Measurements from ENCODE around the gene G2E3.
"Not testable (repeated sequence)": the region's sequence is repeated elsewhere in the genome, so short reads cannot be mapped to it uniquely, and the experiment has no call there.

Gene G2E3

GRCh38 chr14:30560581-30560980 lies 1.6 kb downstream of the G2E3 start:
- DNase-seq (ENCODE audit: low spot score) = no peak

- DNase-seq (ENCODE audit: low spot score) = no peak
Measured at GRCh38 chr14:30564235-30564867, 5.4 kb downstream of the G2E3 start.

- no peak for DNase-seq (ENCODE audit: low spot score)
Measured at GRCh38 chr14:30564868-30565248, 5.9 kb downstream of the G2E3 start.

GRCh38 chr14:30569216-30569902 lies 10.4 kb downstream of the G2E3 start:
- peak; percentile 17 for DNase-seq (ENCODE audit: low spot score)

GRCh38 chr14:30569903-30570226 lies 10.9 kb downstream of the G2E3 start:
- no peak for DNase-seq (ENCODE audit: low spot score)

- no peak for DNase-seq (ENCODE audit: low spot score)
Measured at GRCh38 chr14:30572237-30572636, 13.3 kb downstream of the G2E3 start.

GRCh38 chr14:30572771-30573170 lies 13.8 kb downstream of the G2E3 start:
- DNase-seq (ENCODE audit: low spot score) = no peak

- DNase-seq (ENCODE audit: low spot score) = peak; percentile 69
Measured at GRCh38 chr14:30573226-30573814, 14.4 kb downstream of the G2E3 start.

GRCh38 chr14:30573966-30574365 lies 15.0 kb downstream of the G2E3 start:
- DNase-seq (ENCODE audit: low spot score) = no peak

GRCh38 chr14:30574777-30575176 lies 15.8 kb downstream of the G2E3 start:
- not testable (repeated sequence) for DNase-seq (ENCODE audit: low spot score)

- not testable (repeated sequence) for DNase-seq (ENCODE audit: low spot score)
Measured at GRCh38 chr14:30576333-30576732, 17.4 kb downstream of the G2E3 start.

GRCh38 chr14:30580616-30581282 lies 21.8 kb downstream of the G2E3 start:
- no peak for DNase-seq (ENCODE audit: low spot score)

GRCh38 chr14:30581283-30581625 lies 22.3 kb downstream of the G2E3 start:
- no peak for DNase-seq (ENCODE audit: low spot score)

GRCh38 chr14:30582376-30582775 lies 23.4 kb downstream of the G2E3 start:
- DNase-seq (ENCODE audit: low spot score) = no peak

- DNase-seq (ENCODE audit: low spot score) = no peak
Measured at GRCh38 chr14:30584058-30584630, 25.2 kb downstream of the G2E3 start.

- no peak for DNase-seq (ENCODE audit: low spot score)
Measured at GRCh38 chr14:30585204-30585603, 26.2 kb downstream of the G2E3 start.

GRCh38 chr14:30587141-30587540 lies 28.2 kb downstream of the G2E3 start:
- no peak for DNase-seq (ENCODE audit: low spot score)

- no peak for DNase-seq (ENCODE audit: low spot score)
Measured at GRCh38 chr14:30588873-30589272, 29.9 kb downstream of the G2E3 start.

- no peak for DNase-seq (ENCODE audit: low spot score)
Measured at GRCh38 chr14:30596935-30597334, 38.0 kb downstream of the G2E3 start.

- no peak for DNase-seq (ENCODE audit: low spot score)
Measured at GRCh38 chr14:30597504-30597903, 38.5 kb downstream of the G2E3 start.

- no peak for DNase-seq (ENCODE audit: low spot score)
Measured at GRCh38 chr14:30600922-30601918, 42.3 kb downstream of the G2E3 start.

- no peak for DNase-seq (ENCODE audit: low spot score)
Measured at GRCh38 chr14:30603402-30603801, 44.4 kb downstream of the G2E3 start.

Data from kidney tubule cell (primary cell).